Measurements from ENCODE around the gene PSMB7.

PSMB7 gene

DNA sequence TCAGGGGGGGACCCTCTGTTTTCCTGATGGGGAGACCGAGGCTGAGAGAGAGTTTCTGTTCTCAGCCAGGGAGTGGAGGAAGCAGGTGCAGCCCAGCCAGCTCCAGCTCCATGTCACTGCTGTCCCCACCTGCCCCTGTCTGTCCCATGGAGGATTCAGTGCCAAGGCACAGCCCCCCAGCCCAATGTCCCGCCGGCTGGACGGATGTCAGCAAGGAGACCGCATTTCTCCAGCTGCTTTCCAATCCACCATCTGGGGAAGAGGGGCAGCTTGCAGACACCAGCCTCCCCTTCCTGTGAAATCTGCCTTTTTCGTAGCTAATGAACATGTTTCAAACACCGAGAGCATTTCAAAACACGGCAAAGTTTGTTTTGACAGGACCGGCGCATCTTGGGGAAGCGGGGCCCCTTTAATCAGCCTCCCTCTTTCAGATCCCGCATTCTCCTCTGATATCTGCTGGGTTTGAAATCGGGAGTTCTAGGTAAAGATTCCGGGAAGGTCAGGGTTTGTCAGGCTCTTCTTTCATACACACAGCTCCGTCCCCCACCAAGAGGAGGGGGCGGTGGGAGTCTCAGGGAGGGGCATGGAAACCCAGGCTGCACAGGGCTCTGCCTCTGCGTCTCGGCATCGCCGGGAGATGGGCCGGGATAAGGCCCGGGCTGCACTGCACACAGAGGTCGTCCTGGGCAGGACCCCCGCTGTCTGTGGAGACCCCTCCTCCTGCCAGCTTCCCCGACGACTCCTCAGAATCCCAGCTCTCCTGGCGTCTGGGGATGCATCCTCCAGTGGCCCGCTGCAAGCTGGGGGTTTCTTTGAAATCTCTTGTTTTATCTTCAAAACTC, 82.7 kb downstream of the PSMB7 start:
- TF ChIP-seq, protein P1, sequence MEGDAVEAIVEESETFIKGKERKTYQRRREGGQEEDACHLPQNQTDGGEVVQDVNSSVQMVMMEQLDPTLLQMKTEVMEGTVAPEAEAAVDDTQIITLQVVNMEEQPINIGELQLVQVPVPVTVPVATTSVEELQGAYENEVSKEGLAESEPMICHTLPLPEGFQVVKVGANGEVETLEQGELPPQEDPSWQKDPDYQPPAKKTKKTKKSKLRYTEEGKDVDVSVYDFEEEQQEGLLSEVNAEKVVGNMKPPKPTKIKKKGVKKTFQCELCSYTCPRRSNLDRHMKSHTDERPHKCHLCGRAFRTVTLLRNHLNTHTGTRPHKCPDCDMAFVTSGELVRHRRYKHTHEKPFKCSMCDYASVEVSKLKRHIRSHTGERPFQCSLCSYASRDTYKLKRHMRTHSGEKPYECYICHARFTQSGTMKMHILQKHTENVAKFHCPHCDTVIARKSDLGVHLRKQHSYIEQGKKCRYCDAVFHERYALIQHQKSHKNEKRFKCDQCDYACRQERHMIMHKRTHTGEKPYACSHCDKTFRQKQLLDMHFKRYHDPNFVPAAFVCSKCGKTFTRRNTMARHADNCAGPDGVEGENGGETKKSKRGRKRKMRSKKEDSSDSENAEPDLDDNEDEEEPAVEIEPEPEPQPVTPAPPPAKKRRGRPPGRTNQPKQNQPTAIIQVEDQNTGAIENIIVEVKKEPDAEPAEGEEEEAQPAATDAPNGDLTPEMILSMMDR (IDR thresholded peaks at IDR 0.05; ENCODE audit: insufficient read depth, missing control alignments) = no peak
- DNase-seq (ENCODE audit: insufficient read length, low spot score) = no peak
- FAIRE-seq = no peak

DNA sequence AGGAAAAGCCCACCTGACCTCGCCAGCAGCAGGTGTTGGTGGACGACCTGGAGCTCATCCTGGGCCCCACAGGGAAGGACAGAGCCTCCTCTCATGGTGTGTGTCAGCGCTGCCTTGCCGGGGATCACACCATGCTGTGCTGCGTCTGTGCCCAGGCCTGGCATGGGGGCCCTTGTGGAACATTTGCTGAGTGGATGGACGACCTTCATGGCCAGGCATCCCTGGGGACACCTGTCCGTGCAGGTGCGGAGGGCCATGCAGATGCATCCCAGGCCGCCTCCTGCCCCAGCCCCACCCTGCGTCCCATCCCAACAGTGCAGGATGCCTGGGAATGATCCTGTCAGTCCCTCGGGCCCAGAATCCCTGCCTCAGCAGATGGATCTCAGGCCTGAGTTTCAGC, 83.7 kb downstream of the PSMB7 start:
- FAIRE-seq (no peak), DNase-seq (ENCODE audit: insufficient read length, low spot score) (no peak)
- TF ChIP-seq, protein P1 (IDR thresholded peaks at IDR 0.05; ENCODE audit: insufficient read depth, missing control alignments) = no peak

DNA sequence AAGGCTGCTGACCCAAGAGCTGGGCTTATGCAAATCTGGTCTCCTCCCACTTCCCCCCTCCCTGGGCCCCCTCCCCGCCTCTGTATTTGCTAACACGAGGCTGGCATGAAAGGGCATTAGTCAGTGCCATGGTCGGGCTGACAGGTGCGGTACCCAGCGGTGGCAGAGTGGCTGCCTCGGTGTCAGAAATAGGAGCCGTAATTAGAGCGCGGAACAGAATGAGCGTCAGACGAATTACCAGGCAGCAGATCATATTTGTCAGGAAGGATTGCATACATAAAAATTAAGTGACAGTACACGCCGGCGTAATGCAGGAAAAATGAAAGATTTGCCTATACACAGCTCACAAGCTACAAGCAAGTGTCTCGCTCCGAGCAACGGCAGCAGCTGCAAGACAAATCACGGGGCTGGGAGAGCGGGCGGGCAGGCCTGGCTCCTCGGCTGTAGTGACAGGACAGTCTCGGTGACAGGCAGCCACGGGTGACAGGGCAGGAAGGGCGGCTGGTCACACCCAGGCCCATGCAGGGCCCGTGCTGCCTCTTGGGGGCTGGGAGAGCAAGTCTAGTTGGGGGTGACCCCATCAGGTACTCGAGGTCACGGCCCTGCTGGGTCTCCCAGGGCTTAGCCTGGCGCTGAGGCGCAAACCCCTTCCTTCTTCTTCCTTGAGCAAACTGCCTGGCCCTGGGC, 85.1 kb downstream of the PSMB7 start:
- DNase-seq (ENCODE audit: insufficient read length, low spot score) = no peak
- TF ChIP-seq, protein P1 (IDR thresholded peaks at IDR 0.05; ENCODE audit: insufficient read depth, missing control alignments) = no peak
- no peak for FAIRE-seq

DNA sequence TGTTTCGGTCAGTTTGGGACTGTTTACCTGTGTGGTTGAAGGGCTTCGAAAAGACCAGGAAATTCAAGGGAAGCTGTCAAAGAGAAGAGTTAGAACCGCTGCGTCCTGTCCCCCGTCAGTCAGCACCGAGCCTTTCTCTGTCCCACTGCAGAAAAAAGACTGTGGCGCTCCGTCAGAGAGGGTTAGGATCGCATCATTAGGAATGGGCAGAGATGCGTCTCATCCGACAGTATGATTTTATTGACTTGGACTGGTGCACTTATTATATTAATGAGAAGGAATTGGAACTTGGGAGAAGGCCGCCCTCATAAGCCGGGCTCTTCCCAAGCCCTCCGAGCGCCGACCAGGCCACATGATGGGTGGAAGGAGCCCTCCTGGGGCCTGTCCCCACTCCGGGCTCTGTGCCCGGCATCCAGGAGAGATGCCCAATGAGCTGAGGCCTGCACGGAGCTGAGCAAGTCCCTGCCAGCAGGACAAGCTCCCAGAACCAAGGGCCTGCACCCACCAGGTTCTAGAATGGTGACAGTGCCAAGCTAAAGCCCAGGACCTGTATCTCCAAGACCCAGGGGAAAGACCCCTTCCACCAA, 85.9 kb downstream of the PSMB7 start:
- TF ChIP-seq, protein P1 (IDR thresholded peaks at IDR 0.05; ENCODE audit: insufficient read depth, missing control alignments) = no peak
- DNase-seq (ENCODE audit: insufficient read length, low spot score) = no peak
- no peak for FAIRE-seq

DNA sequence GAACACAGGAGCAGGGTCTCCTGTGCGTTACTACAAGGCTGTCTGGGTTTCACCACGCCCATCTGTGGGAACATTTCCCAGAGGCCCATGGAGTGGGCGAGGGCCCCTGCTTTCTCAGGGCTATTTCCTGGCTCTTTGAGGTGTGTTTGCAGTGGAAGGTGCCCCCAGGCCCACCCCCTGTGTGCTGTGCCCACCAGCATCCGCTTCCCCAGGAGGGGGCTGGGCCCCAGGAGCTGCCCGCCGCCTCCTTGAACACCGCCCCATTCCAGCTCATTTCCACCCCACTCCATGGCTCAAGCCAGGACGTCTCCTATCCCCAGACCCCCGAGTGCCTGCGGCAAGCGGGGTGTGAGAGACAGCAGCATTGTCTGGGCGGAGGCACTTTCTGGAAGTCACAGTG, 87.0 kb downstream of the PSMB7 start:
- no peak for FAIRE-seq
- no peak for DNase-seq (ENCODE audit: insufficient read length, low spot score)
- TF ChIP-seq, protein P1 (IDR thresholded peaks at IDR 0.05; ENCODE audit: insufficient read depth, missing control alignments) = no peak

DNA sequence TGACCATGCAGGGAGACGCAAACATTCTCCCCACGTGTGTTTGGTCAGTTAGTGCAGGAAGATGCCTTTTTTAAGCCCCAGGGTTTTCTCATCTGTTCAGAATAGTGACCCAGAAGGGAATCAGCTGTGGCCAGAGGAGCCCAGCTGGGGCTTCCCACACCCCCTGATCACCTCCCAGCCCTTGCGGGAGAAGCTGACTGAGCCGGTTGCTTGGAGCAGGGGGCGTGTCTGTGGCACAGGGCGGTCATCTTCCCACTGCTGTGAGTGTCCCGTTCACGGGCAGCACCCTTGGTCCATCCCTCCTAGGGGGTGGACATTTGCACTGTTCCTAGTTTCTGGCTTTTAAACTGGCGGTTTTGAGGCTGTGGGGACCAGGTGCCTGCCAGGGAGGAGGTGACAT, 87.8 kb downstream of the PSMB7 start:
- TF ChIP-seq, protein P1 (IDR thresholded peaks at IDR 0.05; ENCODE audit: insufficient read depth, missing control alignments) = no peak
- DNase-seq (ENCODE audit: insufficient read length, low spot score) (no peak), FAIRE-seq (no peak)

Measured in D721Med (cell line).